Measurements from ENCODE around the gene DNAJC1. TPM values are rescaled to one million over a fixed set of nuclear protein-coding genes. Genes with fewer than 3 reads are reported as not detected.

The DNAJC1 gene
- total RNA-seq, 1 donor from 2014 or later = 66.8 TPM

GRCh38 chr10:21724687-21725367, 278.7 kb downstream of the DNAJC1 start:
- Histone ChIP-seq H3K4me2 (ENCODE audit: low read length) (peak overlapping the region; percentile 54), H2AFZ (ENCODE audit: low read depth, low read length) (no peak overlapping the region), H3K27ac (ENCODE audit: low read depth, low read length) (no peak overlapping the region), H3K27me3 (ENCODE audit: insufficient read depth, low read length) (no peaks in the 10 kb centered on the region), H3K4me3 (ENCODE audit: insufficient read depth, low read depth, low read length) (no peak overlapping the region), H3K9ac (ENCODE audit: low read length) (no peak overlapping the region), H4K20me1 (ENCODE audit: insufficient read depth, low read length) (peaks cover 43% of the 10 kb centered on the region), H3K36me3 (ENCODE audit: insufficient read depth, low read length) (peaks cover 2% of the 10 kb centered on the region), H3K4me1 (ENCODE audit: insufficient read depth, low read length) (peaks cover 31% of the 10 kb centered on the region), H3K79me2 (ENCODE audit: insufficient read depth, low read length) (peaks cover 6% of the 10 kb centered on the region), H3K9me3 (ENCODE audit: insufficient read depth, low read depth, low read length) (no peaks in the 10 kb centered on the region)
- peaks cover 45% of the 10 kb centered on the region for H3K4me1 Mint-ChIP-seq (ENCODE audit: low read depth, unreplicated experiment)
- no peaks in the 10 kb centered on the region for H3K27me3 Mint-ChIP-seq (ENCODE audit: low read depth, unreplicated experiment)
- DNase-seq (ENCODE audit: low read depth) (peak; percentile 99), FAIRE-seq (peak; percentile 99)
- no peaks in the 10 kb centered on the region for H3K9me3 Mint-ChIP-seq (ENCODE audit: unreplicated experiment)
- H3K27ac Mint-ChIP-seq (ENCODE audit: unreplicated experiment) = peak overlapping the region; percentile 51
- peaks cover 4% of the 10 kb centered on the region for H3K36me3 Mint-ChIP-seq (ENCODE audit: low read depth, unreplicated experiment)
- TF ChIP-seq CTCF (IDR thresholded peaks at IDR 0.05; ENCODE audit: insufficient read depth, low read depth, low read length) (no peak), EZH2 (IDR thresholded peaks at IDR 0.05; ENCODE audit: insufficient read depth, low read length) (no peak)
- H3K4me3 Mint-ChIP-seq (ENCODE audit: unreplicated experiment) = no peak overlapping the region

- no peak overlapping the region for H3K4me3 ChIP-seq (ENCODE audit: insufficient read depth, low read depth, low read length)
- peaks cover 2% of the 10 kb centered on the region for H3K36me3 ChIP-seq (ENCODE audit: insufficient read depth, low read length)
- FAIRE-seq (peak; percentile 49), DNase-seq (ENCODE audit: low read depth) (peak; percentile 12)
- Mint-ChIP-seq H3K27me3 (ENCODE audit: low read depth, unreplicated experiment) (no peaks in the 10 kb centered on the region), H3K4me3 (ENCODE audit: unreplicated experiment) (no peak overlapping the region), H3K36me3 (ENCODE audit: low read depth, unreplicated experiment) (peaks cover 3% of the 10 kb centered on the region), H3K4me1 (ENCODE audit: low read depth, unreplicated experiment) (peaks cover 45% of the 10 kb centered on the region), H3K27ac (ENCODE audit: unreplicated experiment) (peak overlapping the region; percentile 51), H3K9me3 (ENCODE audit: unreplicated experiment) (no peaks in the 10 kb centered on the region)
- H2AFZ ChIP-seq (ENCODE audit: low read depth, low read length) = no peak overlapping the region
- no peak for TF ChIP-seq CTCF (IDR thresholded peaks at IDR 0.05; ENCODE audit: insufficient read depth, low read depth, low read length)
- TF ChIP-seq EZH2 (IDR thresholded peaks at IDR 0.05; ENCODE audit: insufficient read depth, low read length) = no peak
- H3K79me2 ChIP-seq (ENCODE audit: insufficient read depth, low read length) = peaks cover 6% of the 10 kb centered on the region
- peaks cover 31% of the 10 kb centered on the region for H3K4me1 ChIP-seq (ENCODE audit: insufficient read depth, low read length)
- H4K20me1 ChIP-seq (ENCODE audit: insufficient read depth, low read length) = peaks cover 43% of the 10 kb centered on the region
- peak overlapping the region; percentile 54 for H3K4me2 ChIP-seq (ENCODE audit: low read length)
- no peak overlapping the region for H3K27ac ChIP-seq (ENCODE audit: low read depth, low read length)
- no peak overlapping the region for H3K9ac ChIP-seq (ENCODE audit: low read length)
- H3K27me3 ChIP-seq (ENCODE audit: insufficient read depth, low read length) = no peaks in the 10 kb centered on the region
- H3K9me3 ChIP-seq (ENCODE audit: insufficient read depth, low read depth, low read length) = no peaks in the 10 kb centered on the region
Measured at GRCh38 chr10:21724020-21724589, 279.4 kb downstream of the DNAJC1 start.

- Histone ChIP-seq H3K27ac (ENCODE audit: low read depth, low read length) (no peak overlapping the region), H3K27me3 (ENCODE audit: insufficient read depth, low read length) (no peaks in the 10 kb centered on the region), H4K20me1 (ENCODE audit: insufficient read depth, low read length) (peaks cover 30% of the 10 kb centered on the region), H3K79me2 (ENCODE audit: insufficient read depth, low read length) (no peaks in the 10 kb centered on the region), H3K9me3 (ENCODE audit: insufficient read depth, low read depth, low read length) (no peaks in the 10 kb centered on the region), H3K36me3 (ENCODE audit: insufficient read depth, low read length) (peaks cover 2% of the 10 kb centered on the region), H3K9ac (ENCODE audit: low read length) (no peak overlapping the region), H3K4me3 (ENCODE audit: insufficient read depth, low read depth, low read length) (no peak overlapping the region), H2AFZ (ENCODE audit: low read depth, low read length) (no peak overlapping the region), H3K4me2 (ENCODE audit: low read length) (no peak overlapping the region), H3K4me1 (ENCODE audit: insufficient read depth, low read length) (peaks cover 26% of the 10 kb centered on the region)
- Mint-ChIP-seq H3K27ac (ENCODE audit: unreplicated experiment) (no peak overlapping the region), H3K36me3 (ENCODE audit: low read depth, unreplicated experiment) (peaks cover 2% of the 10 kb centered on the region), H3K4me1 (ENCODE audit: low read depth, unreplicated experiment) (peaks cover 33% of the 10 kb centered on the region), H3K27me3 (ENCODE audit: low read depth, unreplicated experiment) (no peaks in the 10 kb centered on the region), H3K4me3 (ENCODE audit: unreplicated experiment) (no peak overlapping the region), H3K9me3 (ENCODE audit: unreplicated experiment) (no peaks in the 10 kb centered on the region)
- FAIRE-seq = no peak
- no peak for DNase-seq (ENCODE audit: low read depth)
- TF ChIP-seq CTCF (IDR thresholded peaks at IDR 0.05; ENCODE audit: insufficient read depth, low read depth, low read length) (no peak), EZH2 (IDR thresholded peaks at IDR 0.05; ENCODE audit: insufficient read depth, low read length) (no peak)
Measured at GRCh38 chr10:21722209-21722608, 281.3 kb downstream of the DNAJC1 start.

Measured in astrocyte (in vitro differentiated cells and primary cell).